K562 (cell line): Measurements from ENCODE around the gene TIFAB. TPM values are rescaled to one million over a fixed set of nuclear protein-coding genes. Genes with fewer than 3 reads are reported as not detected.
A peak's percentile ranks its signal among the peaks of the same experiment; 100 is the strongest.

Experiments
- BHLHE40 ChIP-seq: IDR thresholded peaks from 2 replicates; pipeline ENCODE4 v1.6.1; 2011; ENCODE audit warnings: low read length, improper control_type of control experiment
- BRD4 ChIP-seq: fragments of 200-600 bp; sonication (generic); IDR thresholded peaks from 2 replicates; pipeline ENCODE4 v1.6.1; 2017; ENCODE audit warnings: inconsistent platforms
- C11orf30 ChIP-seq: fragments of 450-650 bp; IDR thresholded peaks from 2 replicates; pipeline ENCODE4 v1.6.1; 2016; ENCODE audit warnings: low read depth, mild to moderate bottlenecking
- COPS2 ChIP-seq: fragments of 450-650 bp; conservative IDR thresholded peaks from 2 replicates; pipeline ENCODE4 v1.6.1; 2016; ENCODE audit warnings: mild to moderate bottlenecking, moderate library complexity
- EGR1 ChIP-seq: fragments of 450-650 bp; conservative IDR thresholded peaks from 2 replicates; pipeline ENCODE4 v1.6.1; 2017; ENCODE audit warnings: mild to moderate bottlenecking
- FOS ChIP-seq: IDR thresholded peaks from 3 replicates; pipeline ENCODE4 v1.6.1; 2011; ENCODE audit not compliant: insufficient read length; ENCODE audit errors: extremely low read depth
- FOXK1 ChIP-seq: sonication (generic); formaldehyde crosslinking; IDR thresholded peaks from 2 replicates; pipeline ENCODE4 v1.8.0; 2022; ENCODE audit warnings: missing genetic modification reagents, mild to moderate bottlenecking, borderline replicate concordance
- MLX ChIP-seq, 2 experiments: fragments of 450-650 bp in 1 of 2; sonication (generic) in 1 of 2; formaldehyde crosslinking; conservative IDR thresholded peaks; 2 replicates each; pipeline versions ENCODE4 v1.4.0 to v1.8.1; 2020 to 2022; ENCODE audit warnings: mild to moderate bottlenecking in 1 of 2, missing genetic modification reagents in 1 of 2
- PHF20 ChIP-seq: fragments of 450-650 bp; IDR thresholded peaks from 2 replicates; pipeline ENCODE4 v1.6.1; 2018; ENCODE audit not compliant: partially characterized antibody
- PURB ChIP-seq: sonication (generic); formaldehyde crosslinking; IDR thresholded peaks from 2 replicates; pipeline ENCODE4 v1.9.0; 2021; ENCODE audit warnings: low read depth, mild to moderate bottlenecking, missing genetic modification reagents
- SMAD4 ChIP-seq: fragments of 250-450 bp; sonication (Bioruptor Pico); conservative IDR thresholded peaks from 2 replicates; pipeline ENCODE4 v1.8.0; 2021; ENCODE audit warnings: inconsistent platforms, mild to moderate bottlenecking, moderate library complexity
- STAG1 ChIP-seq: sonication (generic); formaldehyde crosslinking; IDR thresholded peaks from 2 replicates; pipeline ENCODE4 v1.5.0; 2020; ENCODE audit warnings: missing genetic modification reagents, borderline replicate concordance
- TAF9B ChIP-seq: fragments of 450-650 bp; IDR thresholded peaks from 2 replicates; pipeline ENCODE4 v1.6.1; 2018; ENCODE audit warnings: mild to moderate bottlenecking; ENCODE audit not compliant: partially characterized antibody
- ZKSCAN3 ChIP-seq: fragments of 250-450 bp; sonication (Bioruptor Pico); IDR thresholded peaks from 2 replicates; pipeline ENCODE4 v1.4.0; 2020
- ZMIZ1 ChIP-seq, 2 experiments: fragments of 150-350 bp in 1 of 2; IDR thresholded peaks; 2 replicates each; pipeline ENCODE4 v1.6.1; 2012 to 2016; ENCODE audit warnings: low read depth in 2 of 2, low read length in 2 of 2, mild to moderate bottlenecking in 1 of 2, moderate library complexity in 1 of 2
- ZNF134 ChIP-seq: fragments of 250-450 bp; sonication (Bioruptor Pico); conservative IDR thresholded peaks from 2 replicates; pipeline ENCODE4 v1.4.0; 2020
- ZSCAN29 ChIP-seq: fragments of 450-650 bp; IDR thresholded peaks from 2 replicates; pipeline ENCODE4 v1.6.1; 2017
- polyA plus RNA-seq, 8 experiments: library from polyadenylated mRNA; depleted of rRNA in 4 of 8; stranded (reverse) in 5 of 8; unstranded in 3 of 8; fragments of >200 nt; fragmentation: Nextera tagmentation in 2 of 8; fragmentation: Illumina TruSeq in 1 of 8; extraction: Ambion mirVana in 2 of 8; extraction: Trizol in 1 of 8; gene quantifications; 2 replicates each; pipeline versions ENCODE4 v1.2.1 to v1.2.3, GENCODE V29; 2011 to 2014; ENCODE audit warnings: inconsistent platforms in 1 of 8, missing spikeins in 1 of 8
- total RNA-seq, 7 experiments: library from RNA; depleted of rRNA in 6 of 7; stranded (reverse); fragments of >200 nt in 6 of 7; fragmentation: Illumina TruSeq in 2 of 7; extraction: Trizol in 2 of 7; gene quantifications; 2 replicates each; pipeline versions ENCODE4 v1.2.1 to v1.2.3, GENCODE V29; 2011 to 2021; ENCODE audit warnings: low replicate concordance in 1 of 7
- TF ChIP-seq, protein P1 (sequence below), 2 experiments: fragments of 450-650 bp in 1 of 2; sonication (generic) in 1 of 2; formaldehyde crosslinking in 1 of 2; IDR thresholded peaks in 1 of 2; conservative IDR thresholded peaks in 1 of 2; 2 replicates each; pipeline versions ENCODE4 v1.6.1 to v1.8.1; 2016 to 2023; ENCODE audit warnings: mild to moderate bottlenecking in 2 of 2, moderate library complexity in 2 of 2, inconsistent platforms in 1 of 2, missing genetic modification reagents in 1 of 2
- TF ChIP-seq, protein P2 (sequence below): fragments of 450-650 bp; formaldehyde crosslinking; IDR thresholded peaks from 2 replicates; pipeline ENCODE4 v1.4.0; 2020; ENCODE audit warnings: mild to moderate bottlenecking, mixed read lengths

The TIFAB gene
- total and polyA plus RNA-seq, 9 of the 15 experiments (the other 6 are each of a cell fraction or from before 2014, with no cell fraction given), result not detected

GRCh38 chr5:135398855-135399793, 53.0 kb downstream of the TIFAB start, which contains the start of gene MACROH2A1 (continued):
- 0 out of 4 replicates have a peak, but pooled peaks of 1 of the 2 experiments have one; percentile 39 for TF ChIP-seq ZMIZ1 (IDR thresholded peaks at IDR 0.05; ENCODE audit: low read depth in 2 of 2, low read length in 2 of 2)
- no peak for TF ChIP-seq C11orf30
- TF ChIP-seq ZNF134 (CRISPR knock-in tag), result no peak
- TF ChIP-seq FOXK1, result 0 out of 2 replicates have a peak, but pooled peaks have one; percentile 3
- TF ChIP-seq TAF9B, result no peak
- TF ChIP-seq BRD4, result no peak
- peak; percentile 37 for TF ChIP-seq EGR1
- TF ChIP-seq MLX (CRISPR knock-in tag; conservative IDR thresholded peaks at IDR 0.05), result no peak
- no peak for TF ChIP-seq ZKSCAN3
- TF ChIP-seq COPS2, result no peak
- TF ChIP-seq PURB (CRISPR knock-in tag), result no peak
- TF ChIP-seq ZSCAN29, result no peak
- TF ChIP-seq, protein P1, sequence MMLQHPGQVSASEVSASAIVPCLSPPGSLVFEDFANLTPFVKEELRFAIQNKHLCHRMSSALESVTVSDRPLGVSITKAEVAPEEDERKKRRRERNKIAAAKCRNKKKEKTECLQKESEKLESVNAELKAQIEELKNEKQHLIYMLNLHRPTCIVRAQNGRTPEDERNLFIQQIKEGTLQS (IDR thresholded peaks at IDR 0.05), result no peak
- TF ChIP-seq, protein P1 (CRISPR knock-in tag; conservative IDR thresholded peaks at IDR 0.05), result no peak
- TF ChIP-seq STAG1 (CRISPR knock-in tag), result no peak
- TF ChIP-seq, protein P2, sequence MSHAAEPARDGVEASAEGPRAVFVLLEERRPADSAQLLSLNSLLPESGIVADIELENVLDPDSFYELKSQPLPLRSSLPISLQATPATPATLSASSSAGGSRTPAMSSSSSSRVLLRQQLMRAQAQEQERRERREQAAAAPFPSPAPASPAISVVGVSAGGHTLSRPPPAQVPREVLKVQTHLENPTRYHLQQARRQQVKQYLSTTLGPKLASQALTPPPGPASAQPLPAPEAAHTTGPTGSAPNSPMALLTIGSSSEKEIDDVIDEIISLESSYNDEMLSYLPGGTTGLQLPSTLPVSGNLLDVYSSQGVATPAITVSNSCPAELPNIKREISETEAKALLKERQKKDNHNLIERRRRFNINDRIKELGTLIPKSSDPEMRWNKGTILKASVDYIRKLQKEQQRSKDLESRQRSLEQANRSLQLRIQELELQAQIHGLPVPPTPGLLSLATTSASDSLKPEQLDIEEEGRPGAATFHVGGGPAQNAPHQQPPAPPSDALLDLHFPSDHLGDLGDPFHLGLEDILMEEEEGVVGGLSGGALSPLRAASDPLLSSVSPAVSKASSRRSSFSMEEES (CRISPR knock-in tag), result no peak
- no peak for TF ChIP-seq FOS
- TF ChIP-seq BHLHE40, result peak; percentile 87
- TF ChIP-seq SMAD4 (CRISPR knock-in tag), result peak; percentile 92
- TF ChIP-seq PHF20, result peak; percentile 81
